Activated effector memory CD4-positive, alpha-beta T cell treated with Interleukin-2 at 50 U/mL for 16 hours (primary cell): ENCODE measurements around the gene RAB3B.
"Not testable (repeated sequence)": the region's sequence is repeated elsewhere in the genome, so short reads cannot be mapped to it uniquely, and the experiment has no call there.

Experiments
- DNase-seq: peaks from one replicate; pipeline ENCODE4 v3.0.0-alpha.2; 2020

Gene RAB3B

GRCh38 chr1:51912881-51913280, 77.6 kb downstream of the RAB3B start:
- DNase-seq: no peak

- no peak for DNase-seq
Measured at GRCh38 chr1:51910221-51911000, 80.1 kb downstream of the RAB3B start.

GRCh38 chr1:51908499-51908898, 82.0 kb downstream of the RAB3B start:
- DNase-seq: no peak

- DNase-seq: no peak
Measured at GRCh38 chr1:51907079-51907702, 83.3 kb downstream of the RAB3B start.

GRCh38 chr1:51906306-51907078, 84.0 kb downstream of the RAB3B start:
- no peak for DNase-seq

GRCh38 chr1:51902456-51902855, 88.0 kb downstream of the RAB3B start:
- DNase-seq: no peak

- no peak for DNase-seq
Measured at GRCh38 chr1:51901151-51901550, 89.3 kb downstream of the RAB3B start.

- no peak for DNase-seq
Measured at GRCh38 chr1:51899022-51899421, 91.5 kb downstream of the RAB3B start.

- no peak for DNase-seq
Measured at GRCh38 chr1:51898090-51898734, 92.3 kb downstream of the RAB3B start.

GRCh38 chr1:51897699-51898031, 92.8 kb downstream of the RAB3B start:
- no peak for DNase-seq

- DNase-seq: not testable (repeated sequence)
Measured at GRCh38 chr1:51894748-51895147, 95.8 kb downstream of the RAB3B start.

GRCh38 chr1:51878616-51879336, 111.7 kb downstream of the RAB3B start, which contains the start of gene NRDC:
NRDC (minus strand) TSS chr1:51878727; CDS start chr1:51878615, 112 bp downstream.
- peak; percentile 98 for DNase-seq

GRCh38 chr1:51878308-51878615, 112.2 kb downstream of the RAB3B start:
- DNase-seq: no peak

GRCh38 chr1:51877434-51878307, 112.8 kb downstream of the RAB3B start:
- DNase-seq: peak; percentile 3

- DNase-seq: no peak
Measured at GRCh38 chr1:51875836-51876235, 114.7 kb downstream of the RAB3B start.

- DNase-seq: no peak
Measured at GRCh38 chr1:51875291-51875772, 115.2 kb downstream of the RAB3B start.

GRCh38 chr1:51873270-51873669, 117.2 kb downstream of the RAB3B start:
- DNase-seq: not testable (repeated sequence)

GRCh38 chr1:51871351-51871975, 119.0 kb downstream of the RAB3B start:
- no peak for DNase-seq

GRCh38 chr1:51870603-51871350, 119.7 kb downstream of the RAB3B start:
- no peak for DNase-seq
